ENCODE results near the gene ADIPOR2.
"Not testable (repeated sequence)": the region's sequence is repeated elsewhere in the genome, so short reads cannot be mapped to it uniquely, and the experiment has no call there.

DNA sequence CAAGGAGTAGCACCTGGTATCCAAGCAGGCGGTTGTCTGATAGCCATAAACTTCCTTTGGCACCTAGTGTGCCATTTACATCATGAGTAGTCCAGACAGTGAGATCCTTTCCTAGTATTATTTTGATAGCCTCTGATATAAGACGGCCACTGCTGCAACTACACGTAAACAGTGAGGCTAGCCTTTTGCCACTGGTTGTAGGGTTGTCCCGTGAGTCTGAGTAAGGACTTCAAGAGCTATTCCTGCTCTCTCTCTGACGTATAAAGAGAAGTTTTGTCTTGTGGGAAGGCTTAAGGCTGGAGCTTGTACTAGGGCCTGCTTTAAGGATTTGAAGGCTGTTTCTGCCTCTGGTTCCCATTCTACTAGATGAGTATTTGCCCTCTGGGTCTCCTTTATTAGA is 21.4 kb downstream of the ADIPOR2 start:
- TF ChIP-seq, protein P1, sequence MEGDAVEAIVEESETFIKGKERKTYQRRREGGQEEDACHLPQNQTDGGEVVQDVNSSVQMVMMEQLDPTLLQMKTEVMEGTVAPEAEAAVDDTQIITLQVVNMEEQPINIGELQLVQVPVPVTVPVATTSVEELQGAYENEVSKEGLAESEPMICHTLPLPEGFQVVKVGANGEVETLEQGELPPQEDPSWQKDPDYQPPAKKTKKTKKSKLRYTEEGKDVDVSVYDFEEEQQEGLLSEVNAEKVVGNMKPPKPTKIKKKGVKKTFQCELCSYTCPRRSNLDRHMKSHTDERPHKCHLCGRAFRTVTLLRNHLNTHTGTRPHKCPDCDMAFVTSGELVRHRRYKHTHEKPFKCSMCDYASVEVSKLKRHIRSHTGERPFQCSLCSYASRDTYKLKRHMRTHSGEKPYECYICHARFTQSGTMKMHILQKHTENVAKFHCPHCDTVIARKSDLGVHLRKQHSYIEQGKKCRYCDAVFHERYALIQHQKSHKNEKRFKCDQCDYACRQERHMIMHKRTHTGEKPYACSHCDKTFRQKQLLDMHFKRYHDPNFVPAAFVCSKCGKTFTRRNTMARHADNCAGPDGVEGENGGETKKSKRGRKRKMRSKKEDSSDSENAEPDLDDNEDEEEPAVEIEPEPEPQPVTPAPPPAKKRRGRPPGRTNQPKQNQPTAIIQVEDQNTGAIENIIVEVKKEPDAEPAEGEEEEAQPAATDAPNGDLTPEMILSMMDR (IDR thresholded peaks at IDR 0.05): not testable (repeated sequence)
- not testable (repeated sequence) for TF ChIP-seq POLR2A (IDR thresholded peaks at IDR 0.05)
